Ascending aorta (tissue), 2 donors: ENCODE measurements around the gene TRIP13. TPM values are rescaled to one million over a fixed set of nuclear protein-coding genes. Genes with fewer than 3 reads are reported as not detected.

Experiments
- DNase-seq, 2 donors: peaks; one replicate each; pipeline ENCODE4 v3.0.0-alpha.2; 2019; ENCODE audit warnings: low spot score in 2 of 2
- H3K27ac ChIP-seq, 2 donors: fragments of 200-600 bp; sonication (generic); one replicate each; pipeline ENCODE4 v1.5.1; 2016 to 2017; ENCODE audit warnings: mild to moderate bottlenecking in 1 of 2
- H3K27me3 ChIP-seq: fragments of 200-600 bp; sonication (generic); one replicate; pipeline ENCODE4 v1.5.1; 2017
- H3K36me3 ChIP-seq, 2 donors: fragments of 200-600 bp; sonication (generic); one replicate each; pipeline ENCODE4 v1.5.1; 2016
- H3K4me1 ChIP-seq, 2 donors: fragments of 200-600 bp; sonication (generic); one replicate each; pipeline ENCODE4 v1.5.1; 2016 to 2017; ENCODE audit warnings: mild to moderate bottlenecking in 1 of 2
- H3K4me3 ChIP-seq, 2 donors: fragments of 200-600 bp; sonication (generic); one replicate each; pipeline ENCODE4 v1.5.1; 2016 to 2017; ENCODE audit warnings: mild to moderate bottlenecking in 1 of 2
- H3K9me3 ChIP-seq, 2 donors: fragments of 200-600 bp; sonication (generic); one replicate each; pipeline ENCODE4 v1.5.1; 2016
- intact Hi-C: fragments of 100-400 bp; cut with DNase I; formaldehyde crosslinking; loops from one replicate; pipeline ENCODE4 v1.15.1; 2023
- total RNA-seq: library from RNA; depleted of rRNA; stranded (reverse); fragments of >200 nt; gene quantifications from one replicate; pipeline ENCODE4 v1.1.0, GENCODE V29; 2016
- TF ChIP-seq, protein P1 (sequence below), 3 experiments: fragments of 200-600 bp in 2 of 3; fragments of 450-650 bp in 1 of 3; sonication (generic) in 2 of 3; IDR thresholded peaks; one replicate each; pipeline ENCODE4 v1.5.1; 2016 to 2019; ENCODE audit warnings: antibody characterized with exemption in 3 of 3, mild to moderate bottlenecking in 1 of 3, moderate library complexity in 1 of 3

Gene TRIP13
- total RNA-seq, 1 donor from 2014 or later = not detected

DNA sequence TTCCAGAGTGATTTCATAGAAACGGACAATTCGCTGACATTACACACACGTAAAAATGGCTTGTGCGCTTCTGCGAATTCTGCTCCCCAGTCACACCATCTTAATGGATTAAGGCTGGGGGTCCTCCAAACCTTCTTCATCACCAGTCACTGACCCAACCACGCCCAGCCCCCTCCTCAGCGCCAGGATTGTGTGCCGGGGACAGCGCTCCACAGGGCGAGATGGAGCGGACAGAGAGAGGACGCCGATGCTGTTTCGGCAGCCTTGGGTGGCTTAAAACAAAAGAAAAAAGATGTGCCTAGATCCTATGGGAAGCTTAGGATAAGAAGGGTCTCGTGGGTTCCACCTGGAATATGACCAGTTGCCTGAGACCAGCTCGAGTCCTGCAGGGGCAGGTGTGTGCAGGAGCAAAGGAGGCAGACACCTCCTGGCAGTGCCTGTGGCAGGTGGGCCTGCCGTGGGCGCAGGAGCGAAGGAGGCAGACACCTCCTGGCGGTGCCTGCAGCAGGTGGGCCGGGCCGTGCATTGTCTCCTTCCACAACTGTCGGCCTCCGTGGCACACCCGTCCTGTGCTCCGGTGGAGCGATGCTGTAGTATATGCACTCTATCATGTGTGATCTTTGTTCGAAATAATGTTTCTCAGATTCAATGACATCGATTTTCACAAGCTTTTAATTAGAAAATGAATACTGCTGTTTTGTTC is 20.9 kb upstream of the TRIP13 start:
- Histone ChIP-seq H3K9me3 (no peaks in the 10 kb centered on the region), H3K4me1 (no peaks in the 10 kb centered on the region), H3K36me3 (peaks cover 91 to 93% of the 10 kb centered on the region in 2 donors), H3K27me3 (no peaks in the 10 kb centered on the region), H3K4me3 (no peak overlapping the region), H3K27ac (no peak overlapping the region)
- intact Hi-C loops = no loop called here
- TF ChIP-seq, protein P1, sequence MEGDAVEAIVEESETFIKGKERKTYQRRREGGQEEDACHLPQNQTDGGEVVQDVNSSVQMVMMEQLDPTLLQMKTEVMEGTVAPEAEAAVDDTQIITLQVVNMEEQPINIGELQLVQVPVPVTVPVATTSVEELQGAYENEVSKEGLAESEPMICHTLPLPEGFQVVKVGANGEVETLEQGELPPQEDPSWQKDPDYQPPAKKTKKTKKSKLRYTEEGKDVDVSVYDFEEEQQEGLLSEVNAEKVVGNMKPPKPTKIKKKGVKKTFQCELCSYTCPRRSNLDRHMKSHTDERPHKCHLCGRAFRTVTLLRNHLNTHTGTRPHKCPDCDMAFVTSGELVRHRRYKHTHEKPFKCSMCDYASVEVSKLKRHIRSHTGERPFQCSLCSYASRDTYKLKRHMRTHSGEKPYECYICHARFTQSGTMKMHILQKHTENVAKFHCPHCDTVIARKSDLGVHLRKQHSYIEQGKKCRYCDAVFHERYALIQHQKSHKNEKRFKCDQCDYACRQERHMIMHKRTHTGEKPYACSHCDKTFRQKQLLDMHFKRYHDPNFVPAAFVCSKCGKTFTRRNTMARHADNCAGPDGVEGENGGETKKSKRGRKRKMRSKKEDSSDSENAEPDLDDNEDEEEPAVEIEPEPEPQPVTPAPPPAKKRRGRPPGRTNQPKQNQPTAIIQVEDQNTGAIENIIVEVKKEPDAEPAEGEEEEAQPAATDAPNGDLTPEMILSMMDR (IDR thresholded peaks at IDR 0.05) = no peak
- no peak for DNase-seq

DNA sequence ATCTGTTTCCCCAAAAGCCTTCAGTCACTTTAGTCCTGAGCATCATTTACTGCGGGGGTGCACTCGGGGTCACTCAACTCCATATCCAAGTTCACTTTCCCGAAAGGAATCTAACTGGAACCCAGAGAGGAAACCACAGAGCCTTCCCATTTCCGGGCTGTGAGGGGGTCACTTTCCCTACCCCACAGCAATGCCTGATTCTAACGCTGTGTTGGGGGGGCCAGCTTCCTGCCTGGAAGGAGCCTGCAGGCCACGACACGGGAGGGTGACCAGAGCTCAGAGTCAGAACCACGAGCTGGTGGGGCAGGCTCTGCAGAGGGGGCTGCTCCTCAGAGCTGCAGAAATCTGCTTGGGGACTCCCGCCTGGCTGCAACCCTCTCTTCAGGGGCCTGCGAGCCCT is 20.4 kb upstream of the TRIP13 start:
- Histone ChIP-seq H3K9me3 (no peaks in the 10 kb centered on the region), H3K4me1 (no peaks in the 10 kb centered on the region), H3K36me3 (peaks cover 91 to 93% of the 10 kb centered on the region in 2 donors), H3K4me3 (no peak overlapping the region), H3K27me3 (no peaks in the 10 kb centered on the region), H3K27ac (no peak overlapping the region)
- TF ChIP-seq, protein P1 (IDR thresholded peaks at IDR 0.05) = no peak
- intact Hi-C loops = no loop called here
- no peak for DNase-seq

DNA sequence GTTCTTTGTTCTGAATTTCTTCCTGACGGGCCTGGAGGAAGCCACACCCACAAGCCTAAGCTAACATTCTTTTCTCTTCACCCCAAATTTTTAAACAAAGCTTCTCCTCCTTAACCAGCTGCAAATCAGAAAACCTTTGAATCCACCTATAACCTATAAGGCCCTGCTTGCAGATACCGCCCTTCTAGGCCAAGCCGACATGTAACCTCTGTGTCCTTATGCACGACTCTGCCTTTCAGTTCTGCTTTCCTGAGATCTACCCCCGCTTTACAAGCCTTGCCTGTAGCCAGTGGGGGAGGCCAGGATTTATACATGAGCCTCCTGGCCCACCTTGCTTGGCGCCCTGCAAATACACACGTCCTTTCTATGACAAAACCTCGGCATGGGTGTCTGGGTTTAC is 19.4 kb upstream of the TRIP13 start:
- peaks cover 90 to 93% of the 10 kb centered on the region in 2 donors for H3K36me3 ChIP-seq
- TF ChIP-seq, protein P1 (IDR thresholded peaks at IDR 0.05) = no peak
- H3K9me3 ChIP-seq = no peaks in the 10 kb centered on the region
- DNase-seq = no peak
- no peak overlapping the region for H3K4me3 ChIP-seq
- no peaks in the 10 kb centered on the region for H3K27me3 ChIP-seq
- intact Hi-C loops = no loop called here
- H3K27ac ChIP-seq = no peak overlapping the region
- H3K4me1 ChIP-seq = no peaks in the 10 kb centered on the region

DNA sequence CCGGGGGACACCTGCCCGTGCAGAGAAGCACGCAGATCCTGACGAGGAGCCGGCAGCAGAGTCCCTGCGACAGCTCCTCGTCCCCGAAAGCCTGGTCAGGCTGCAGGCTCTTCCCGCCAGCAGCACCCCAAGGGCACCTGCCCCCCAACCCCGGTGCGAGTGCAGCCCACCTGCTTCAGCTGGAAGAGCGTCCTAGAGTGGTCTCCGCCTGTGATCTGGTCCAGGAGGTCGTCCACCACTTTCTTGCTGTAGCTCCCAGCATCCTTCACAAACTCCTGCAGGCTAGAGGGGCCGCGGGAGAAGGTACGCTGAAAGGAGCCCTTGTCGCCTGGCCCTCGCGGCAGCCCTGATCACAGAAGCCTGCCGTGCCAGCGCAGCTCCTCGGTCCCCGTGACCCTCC is 16.8 kb upstream of the TRIP13 start:
- TF ChIP-seq, protein P1 (IDR thresholded peaks at IDR 0.05) = no peak
- DNase-seq = no peak
- no peaks in the 10 kb centered on the region for H3K4me1 ChIP-seq
- H3K4me3 ChIP-seq = no peak overlapping the region
- H3K27ac ChIP-seq = no peak overlapping the region
- peaks cover 67 to 72% of the 10 kb centered on the region in 2 donors for H3K36me3 ChIP-seq
- H3K9me3 ChIP-seq = no peaks in the 10 kb centered on the region
- intact Hi-C loops = no loop called here
- H3K27me3 ChIP-seq = no peaks in the 10 kb centered on the region

DNA sequence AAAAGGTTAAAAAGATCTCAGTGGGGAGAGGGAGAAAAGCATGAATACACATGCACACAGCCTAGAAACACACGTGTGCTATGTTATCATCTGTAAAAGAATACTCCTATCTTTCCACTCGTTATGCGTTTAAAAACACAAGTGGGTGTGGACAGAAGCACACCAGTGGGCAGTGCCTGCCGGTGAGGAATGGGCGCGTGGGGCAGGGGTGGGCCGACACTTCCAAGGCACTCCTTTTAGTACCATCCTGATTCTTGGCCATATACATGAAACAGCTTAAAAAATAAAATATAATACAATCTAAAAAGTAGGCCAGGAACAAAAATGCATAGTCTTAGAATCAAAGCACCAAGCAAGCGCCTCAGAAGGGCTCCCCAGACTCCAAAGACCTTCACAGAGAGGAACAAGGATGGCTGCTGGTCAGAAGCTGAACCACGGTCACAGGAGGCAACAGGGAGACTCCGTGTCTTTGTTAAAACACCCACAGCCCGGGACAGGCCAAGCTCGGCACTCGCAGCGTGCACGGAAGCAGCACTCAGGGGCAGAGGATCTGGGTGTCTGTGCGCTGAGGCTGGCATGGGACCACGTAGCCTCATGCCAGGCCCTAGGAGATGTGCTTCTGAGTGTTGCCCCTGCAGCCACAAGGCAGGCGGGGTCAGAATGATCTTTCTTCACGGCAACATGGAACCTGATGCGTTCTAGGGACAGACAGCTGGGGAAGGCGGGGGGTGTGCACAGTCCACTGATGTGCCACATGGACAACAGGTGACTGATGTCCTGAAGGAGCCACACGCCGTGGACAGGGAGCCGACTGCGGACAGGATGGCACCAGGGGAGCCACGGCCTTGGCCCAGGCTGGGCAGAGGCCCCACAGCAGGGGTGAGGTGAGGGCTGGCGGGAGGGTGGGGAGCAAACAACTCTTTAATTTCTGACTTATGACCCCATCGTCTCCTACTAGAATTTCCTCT is 16.0 kb upstream of the TRIP13 start:
- TF ChIP-seq, protein P1 (IDR thresholded peaks at IDR 0.05) = no peak
- no peak for DNase-seq
- intact Hi-C loops = no loop called here
- Histone ChIP-seq H3K4me1 (no peaks in the 10 kb centered on the region), H3K36me3 (peaks cover 67 to 72% of the 10 kb centered on the region in 2 donors), H3K4me3 (no peak overlapping the region), H3K27ac (no peak overlapping the region), H3K9me3 (no peaks in the 10 kb centered on the region), H3K27me3 (no peaks in the 10 kb centered on the region)
